Measurements from ENCODE around the gene CXCR5.

GRCh38 chr11:118849825-118850224 lies 33.9 kb upstream of the CXCR5 start:
- TF ChIP-seq CTCF (IDR thresholded peaks at IDR 0.05) (no peak), POLR2AphosphoS5 (IDR thresholded peaks at IDR 0.05) (no peak), POLR2A (IDR thresholded peaks at IDR 0.05) (no peak), EP300 (IDR thresholded peaks at IDR 0.05) (no peak)

Data from sigmoid colon (tissue), 4 donors.